Measurements from ENCODE around the gene SLC2A5.
"Not testable (repeated sequence)": the region's sequence is repeated elsewhere in the genome, so short reads cannot be mapped to it uniquely, and the experiment has no call there.

SLC2A5 gene

DNA sequence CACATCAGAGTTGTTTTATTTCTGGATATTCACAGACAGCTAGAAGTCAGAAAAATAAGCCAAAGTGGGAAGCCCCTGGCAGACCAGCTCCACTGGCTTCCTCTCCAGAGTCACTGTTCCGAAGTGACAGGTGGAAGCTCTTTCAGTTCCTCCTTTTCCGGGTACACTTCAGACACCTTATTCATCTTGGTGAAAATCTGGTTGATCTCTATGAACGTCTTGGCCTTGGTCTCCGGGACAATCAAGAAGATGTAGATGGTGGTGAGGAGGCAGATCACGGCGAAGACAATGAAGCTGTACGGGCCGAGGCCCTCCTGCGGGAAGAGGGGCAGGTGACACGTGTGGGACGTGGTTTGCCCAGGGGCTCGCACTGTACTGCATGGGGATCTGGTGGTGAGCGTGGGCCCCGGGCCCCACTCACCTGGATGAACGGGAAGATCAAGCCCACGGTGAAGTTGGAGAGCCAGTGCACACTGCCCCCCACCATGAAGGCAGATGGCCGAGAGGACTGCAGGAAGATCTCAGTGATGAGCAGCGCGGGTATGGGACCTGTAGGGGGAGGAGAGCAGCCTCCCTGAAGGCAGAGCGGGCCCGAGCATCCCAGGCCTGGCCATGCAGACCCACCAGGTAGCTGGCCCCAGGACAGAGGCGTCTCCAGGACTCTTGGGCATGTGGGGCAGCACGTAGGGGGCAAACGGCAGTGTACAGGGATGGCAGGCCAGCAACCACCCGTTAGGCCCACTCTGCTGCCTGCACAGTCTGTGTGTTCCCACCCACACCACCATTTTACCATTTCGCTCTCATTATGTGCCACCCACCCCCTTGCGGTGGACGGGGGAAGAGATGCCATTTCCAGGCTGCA is 31.7 kb downstream of the SLC2A5 start:
- DNase-seq (ENCODE audit: extremely low read depth in 1 of 2, low read depth in 1 of 2): no peak

DNA sequence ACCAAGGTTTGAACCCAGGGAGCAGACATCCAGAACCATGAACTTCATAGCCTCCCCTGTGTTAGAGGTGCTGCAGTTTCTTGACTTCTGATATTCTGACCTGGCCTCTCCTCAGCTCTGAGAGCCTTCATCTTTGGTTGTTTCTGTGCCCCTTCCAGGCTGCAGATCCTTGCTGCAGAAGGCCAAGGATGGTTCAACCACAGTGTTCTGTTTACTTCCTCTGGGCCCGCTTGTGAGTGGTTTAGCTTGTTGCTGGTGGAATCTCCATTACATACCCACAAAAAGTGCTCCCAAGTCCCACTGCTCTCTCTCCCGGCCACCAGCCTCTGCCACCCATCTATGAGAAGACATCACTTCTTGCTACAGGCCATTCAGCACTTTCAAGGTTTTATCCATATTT is 34.2 kb downstream of the SLC2A5 start:
- DNase-seq (ENCODE audit: extremely low read depth in 1 of 2, low read depth in 1 of 2): no peak

DNA sequence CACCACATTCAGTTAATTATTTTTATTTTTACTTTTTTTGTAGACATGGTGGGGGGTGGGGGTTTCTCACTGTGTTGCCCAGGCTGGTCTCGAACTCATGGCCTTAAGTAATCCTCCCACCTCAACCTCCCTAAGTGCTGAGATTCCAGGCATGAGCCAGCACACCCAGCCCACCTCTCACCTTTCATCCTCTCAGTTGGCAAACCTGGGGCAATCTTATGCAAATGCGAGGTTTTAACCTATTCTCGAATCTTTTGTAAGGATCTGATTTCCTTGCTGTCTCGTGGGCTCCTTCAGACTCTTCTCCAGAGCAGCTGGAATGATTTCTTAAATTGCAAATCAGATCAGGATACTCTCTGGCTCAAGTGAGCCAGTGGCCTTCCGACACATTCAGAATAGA is 36.1 kb downstream of the SLC2A5 start:
- no peak for DNase-seq (ENCODE audit: extremely low read depth in 1 of 2, low read depth in 1 of 2)

DNA sequence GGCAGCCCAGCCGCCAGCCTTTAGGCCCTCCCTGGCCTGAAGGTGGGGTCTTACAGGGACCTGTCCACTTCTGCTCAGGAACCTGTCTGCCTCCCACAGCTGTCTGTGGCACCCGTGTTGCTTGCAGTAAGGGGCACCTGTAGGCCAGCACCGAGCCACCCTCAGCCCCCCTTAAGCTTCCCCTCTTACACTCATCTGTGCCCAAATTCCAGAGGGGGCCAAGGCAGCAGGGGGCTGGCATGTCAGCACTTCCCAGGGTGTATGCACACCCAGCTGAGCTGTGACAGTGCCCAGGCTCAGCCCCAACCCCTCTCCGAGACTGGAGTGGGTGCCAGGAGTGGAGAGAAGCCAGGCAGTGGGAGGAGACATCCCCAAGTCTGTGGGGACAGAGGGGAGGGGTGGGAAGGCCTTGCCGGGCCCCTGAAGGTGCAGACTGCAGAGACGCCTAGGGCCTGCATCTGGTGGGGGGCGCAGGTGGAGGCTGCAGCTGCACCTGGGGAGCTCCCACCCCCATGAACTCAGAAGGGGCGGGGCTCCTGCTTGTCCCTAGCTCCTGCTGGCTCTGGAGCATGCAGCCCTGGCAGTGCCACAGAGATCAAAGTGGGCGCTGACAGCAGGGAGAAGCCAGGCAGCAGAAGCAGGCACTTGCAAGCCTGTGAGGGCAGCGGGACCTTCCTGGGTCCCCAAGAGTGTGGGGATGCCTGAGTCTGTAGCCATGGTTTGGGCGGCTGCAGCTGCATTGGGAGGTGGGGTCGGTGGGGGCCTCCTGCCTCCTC is 37.8 kb downstream of the SLC2A5 start:
- no peak for DNase-seq (ENCODE audit: extremely low read depth in 1 of 2, low read depth in 1 of 2)

DNA sequence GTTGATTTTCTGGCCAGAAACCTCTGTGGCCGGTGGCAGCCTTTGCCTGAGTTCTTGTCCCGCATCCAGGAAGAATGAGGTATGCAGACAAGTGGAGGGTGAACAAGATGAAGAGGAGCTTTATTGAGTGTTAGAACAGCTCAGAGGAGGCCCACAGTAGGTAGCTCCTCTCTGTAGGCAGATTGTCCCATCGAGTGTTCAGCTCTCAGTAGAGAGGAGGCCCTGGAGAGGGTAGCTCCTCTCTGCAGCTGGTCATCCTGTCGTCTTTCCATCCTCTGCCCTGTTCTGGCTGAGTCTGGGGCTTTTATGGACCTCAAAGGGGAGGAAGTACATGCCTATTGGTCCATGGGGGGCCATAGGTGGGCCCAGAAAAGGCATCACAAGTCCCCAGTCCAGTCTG is 38.4 kb downstream of the SLC2A5 start:
- DNase-seq (ENCODE audit: extremely low read depth in 1 of 2, low read depth in 1 of 2): not testable (repeated sequence)

DNA sequence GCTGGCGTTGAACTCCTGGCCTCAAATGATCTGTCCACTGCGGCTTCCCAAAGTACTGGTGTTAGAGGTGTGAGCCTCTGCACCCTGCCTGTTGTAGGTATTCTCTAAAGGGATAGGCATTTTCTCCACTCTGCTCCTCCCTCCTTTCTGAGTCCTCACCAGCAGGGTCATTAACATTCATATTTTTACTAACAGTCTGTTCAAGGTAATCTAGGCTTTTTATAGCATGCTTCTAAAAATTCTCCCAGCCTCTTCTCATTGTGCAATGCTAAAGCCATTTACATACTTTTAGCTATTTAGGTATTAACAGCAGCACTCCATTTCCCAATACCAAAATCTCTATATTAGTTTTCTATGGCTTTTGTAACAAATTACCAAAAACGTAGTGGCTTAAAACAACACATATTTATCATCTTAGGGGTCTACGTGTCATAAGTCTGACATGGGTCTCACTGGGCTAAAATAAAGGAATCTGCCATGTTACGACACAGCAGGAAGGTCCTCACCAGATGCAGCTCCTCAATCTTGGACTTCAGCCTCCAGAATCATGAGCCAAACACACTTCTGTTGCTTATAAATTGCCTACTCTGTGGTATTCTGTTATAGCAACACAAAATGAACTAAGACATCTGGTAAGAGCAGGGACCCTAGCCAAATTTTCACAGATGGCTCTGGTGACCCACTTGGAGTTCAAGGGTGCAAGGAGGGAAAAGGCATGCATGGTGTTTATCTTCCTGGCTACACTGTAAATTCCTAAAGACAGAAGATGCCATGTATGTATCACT is 40.3 kb downstream of the SLC2A5 start:
- DNase-seq (ENCODE audit: extremely low read depth in 1 of 2, low read depth in 1 of 2): no peak

DNA sequence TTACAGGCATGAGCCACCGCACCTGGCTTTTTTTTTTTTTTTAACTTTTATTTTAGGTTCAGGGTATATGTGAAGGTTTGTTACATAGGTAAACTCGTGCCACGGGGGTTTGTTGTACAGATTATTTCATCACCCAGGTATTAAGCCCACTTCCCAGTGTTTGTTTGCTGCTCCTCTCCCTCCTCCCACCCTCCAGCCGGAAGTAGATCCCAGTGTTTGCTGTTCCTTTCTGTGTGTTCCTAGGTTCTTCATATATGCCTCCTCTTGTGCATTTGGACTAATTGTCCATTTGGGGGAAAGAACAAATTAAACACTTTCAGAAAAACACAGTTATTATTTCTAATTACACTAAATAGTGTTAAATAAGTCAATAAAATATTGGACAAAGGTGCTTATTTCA is 42.1 kb downstream of the SLC2A5 start:
- no peak for DNase-seq (ENCODE audit: extremely low read depth in 1 of 2, low read depth in 1 of 2)

DNA sequence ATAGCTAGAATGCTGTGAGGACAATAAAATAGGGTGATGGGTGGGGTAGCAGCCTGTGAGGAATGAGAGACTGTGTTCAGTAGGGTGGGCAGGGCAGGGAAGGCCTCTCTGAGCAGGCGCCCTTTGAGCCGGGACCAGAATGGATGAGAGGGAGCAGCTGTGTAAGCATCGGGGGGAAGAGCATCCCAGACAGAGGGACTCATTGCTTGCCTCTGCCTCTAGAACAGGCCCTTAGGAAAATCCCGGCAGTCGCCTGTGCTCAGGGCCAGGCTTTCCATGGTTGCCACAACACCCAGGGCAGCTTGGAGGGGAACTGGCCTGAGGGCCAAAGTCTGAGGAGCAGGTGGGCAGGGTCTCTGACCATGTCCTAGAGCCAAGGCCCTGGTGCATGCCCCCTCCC is 44.0 kb downstream of the SLC2A5 start:
- no peak for DNase-seq (ENCODE audit: extremely low read depth in 1 of 2, low read depth in 1 of 2)

DNA sequence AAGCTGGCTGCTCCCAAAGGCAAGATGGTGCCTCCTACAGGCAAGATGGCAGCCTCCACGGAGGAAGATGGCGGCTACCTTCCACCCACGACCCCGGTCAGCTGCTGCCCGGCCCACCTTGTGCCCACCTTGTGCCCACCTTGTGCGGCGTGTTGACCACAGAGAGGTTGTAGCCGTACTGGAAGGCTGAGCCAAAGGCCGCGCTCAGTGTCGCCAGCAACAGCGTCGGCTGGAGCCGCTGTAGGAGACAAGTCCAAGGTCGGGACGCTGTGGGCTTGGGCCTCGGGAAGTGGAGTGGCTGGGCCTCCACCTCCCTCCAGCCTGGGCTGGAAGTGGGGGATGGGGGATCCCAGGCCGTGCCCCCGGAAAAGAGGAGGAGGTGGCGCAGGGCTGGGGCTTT is 44.6 kb downstream of the SLC2A5 start:
- DNase-seq (ENCODE audit: extremely low read depth in 1 of 2, low read depth in 1 of 2): no peak

DNA sequence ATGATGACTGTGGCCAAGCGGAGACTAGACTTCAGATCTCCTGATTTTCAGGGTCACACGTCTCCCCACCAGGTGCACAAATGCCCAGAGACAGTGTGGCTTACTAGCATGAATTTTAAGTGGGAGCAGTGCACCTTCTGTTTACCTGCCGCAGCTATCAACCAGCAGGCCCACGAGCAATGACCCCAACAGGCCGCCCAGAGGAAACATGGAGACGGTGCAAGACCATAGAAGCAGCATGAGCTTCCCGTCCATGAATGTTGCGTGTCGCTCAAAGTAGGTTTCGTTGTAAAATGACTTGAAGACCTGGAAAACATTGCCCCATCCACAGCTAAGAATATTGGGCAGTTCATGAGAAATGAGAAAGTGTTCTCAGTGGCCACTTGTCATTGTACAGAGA is 46.7 kb downstream of the SLC2A5 start:
- no peak for DNase-seq (ENCODE audit: extremely low read depth in 1 of 2, low read depth in 1 of 2)

DNA sequence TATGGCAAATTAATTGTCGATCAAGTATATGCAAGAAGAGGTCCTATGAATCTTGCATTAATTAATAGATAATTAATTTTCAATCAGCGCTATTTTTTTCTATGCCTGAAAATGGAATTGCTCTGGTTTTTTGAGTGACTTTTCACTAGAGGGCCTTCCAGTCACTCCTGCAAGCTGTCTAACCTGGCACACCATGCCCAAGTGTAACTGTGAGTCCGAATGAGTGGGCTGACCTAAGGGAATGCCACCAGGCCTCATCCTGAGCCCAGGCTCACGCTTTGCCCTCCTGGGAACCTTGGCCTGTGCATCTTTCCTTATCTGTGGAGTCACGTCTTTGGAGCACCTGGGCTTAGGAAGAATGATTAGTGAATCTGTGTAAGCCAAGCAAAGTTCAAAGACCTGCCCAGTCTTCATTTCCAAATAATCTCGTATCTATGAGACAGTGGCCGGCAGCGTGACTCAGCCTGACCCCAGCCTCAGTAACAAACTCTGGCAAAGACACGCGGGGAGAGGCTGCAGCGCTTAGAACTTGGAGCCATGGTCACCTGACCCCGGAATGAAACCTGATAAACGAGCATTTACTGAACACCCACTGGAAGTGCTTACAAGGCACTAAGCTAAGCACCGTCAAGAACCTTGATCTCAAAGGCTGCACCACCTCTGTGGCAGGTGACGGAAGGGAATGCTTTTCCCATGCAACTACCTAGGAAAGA is 47.3 kb downstream of the SLC2A5 start:
- DNase-seq (ENCODE audit: extremely low read depth in 1 of 2, low read depth in 1 of 2): not testable (repeated sequence)

DNA sequence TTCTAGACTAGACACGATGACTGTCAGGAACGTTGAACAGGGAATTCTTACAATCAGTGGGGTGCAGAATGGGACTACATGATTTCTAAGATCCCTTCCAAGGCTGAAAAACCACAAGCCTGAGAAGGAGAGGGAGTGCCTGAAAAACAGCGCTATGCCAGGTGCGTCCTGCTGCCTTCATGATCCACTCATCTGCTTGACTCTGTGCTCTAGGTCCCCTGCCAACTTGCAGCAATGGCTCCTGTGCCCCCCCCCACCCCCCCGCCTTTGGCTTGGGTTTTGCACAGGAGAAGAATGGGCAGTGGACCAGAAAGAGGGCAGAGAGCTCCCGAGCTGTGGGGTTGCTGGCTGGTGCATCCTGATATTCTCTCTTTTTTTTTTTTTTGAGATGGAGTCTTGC is 49.1 kb downstream of the SLC2A5 start:
- DNase-seq (ENCODE audit: extremely low read depth in 1 of 2, low read depth in 1 of 2): no peak

DNA sequence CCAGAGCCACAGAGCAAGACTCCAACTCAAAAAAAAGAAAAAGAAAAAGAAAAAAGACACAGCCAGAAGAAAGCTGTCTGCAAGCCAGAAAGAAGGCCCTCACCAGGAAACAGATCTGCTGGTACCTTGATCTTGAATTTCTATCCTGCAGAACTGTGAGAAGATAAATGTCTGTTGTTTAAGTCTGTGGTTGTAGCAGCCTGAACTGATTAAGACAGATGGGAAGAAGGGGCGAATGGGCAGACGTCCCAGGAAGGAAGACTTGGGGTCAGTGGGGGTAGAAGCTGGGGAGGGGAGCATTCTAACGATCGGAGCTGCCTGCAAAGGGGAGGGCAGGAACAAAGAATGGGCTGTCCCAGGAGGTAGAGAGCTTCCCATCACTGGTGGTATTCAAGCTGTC is 49.5 kb downstream of the SLC2A5 start:
- no peak for DNase-seq (ENCODE audit: extremely low read depth in 1 of 2, low read depth in 1 of 2)

DNA sequence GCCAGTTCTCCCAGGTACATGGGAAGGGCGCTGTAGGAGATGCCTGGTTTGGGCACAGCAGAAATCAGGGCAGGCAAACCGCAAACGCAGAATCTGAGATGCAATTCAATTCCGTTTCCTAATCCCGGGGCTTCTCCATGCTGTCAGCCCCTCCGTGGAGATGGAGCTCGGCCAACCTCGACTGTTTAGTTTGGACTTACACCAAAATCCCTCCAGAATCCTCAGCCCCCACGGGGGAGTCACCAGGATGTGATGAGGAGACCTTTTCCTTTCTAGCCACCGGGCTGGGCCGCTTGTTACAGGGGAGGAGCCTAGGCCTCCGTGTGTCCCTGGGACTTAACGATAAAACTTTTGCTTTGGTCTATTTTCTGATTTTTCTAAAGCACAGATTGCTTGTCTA is 51.1 kb downstream of the SLC2A5 start:
- DNase-seq (ENCODE audit: extremely low read depth in 1 of 2, low read depth in 1 of 2): no peak

DNA sequence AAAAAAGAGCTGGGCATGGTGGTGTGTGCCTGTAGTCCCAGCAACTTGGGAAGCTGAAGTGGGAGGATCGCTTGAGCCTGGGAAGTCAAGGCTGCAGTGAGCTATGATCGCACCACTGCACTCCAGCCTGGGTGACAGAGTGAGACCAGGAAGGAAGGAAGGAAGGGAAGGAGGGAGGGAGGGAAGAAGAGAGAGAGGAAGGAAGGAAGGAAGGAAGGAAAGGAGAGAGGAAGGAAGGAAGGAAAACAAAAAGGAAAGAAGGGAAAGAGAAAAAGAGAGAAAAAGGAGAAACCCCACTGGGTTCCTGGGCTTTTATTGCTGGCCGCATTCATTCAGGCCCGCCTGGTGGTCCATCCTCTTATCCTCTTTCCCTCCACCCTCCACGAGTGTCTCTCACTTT is 53.0 kb downstream of the SLC2A5 start:
- no peak for DNase-seq (ENCODE audit: extremely low read depth in 1 of 2, low read depth in 1 of 2)

DNA sequence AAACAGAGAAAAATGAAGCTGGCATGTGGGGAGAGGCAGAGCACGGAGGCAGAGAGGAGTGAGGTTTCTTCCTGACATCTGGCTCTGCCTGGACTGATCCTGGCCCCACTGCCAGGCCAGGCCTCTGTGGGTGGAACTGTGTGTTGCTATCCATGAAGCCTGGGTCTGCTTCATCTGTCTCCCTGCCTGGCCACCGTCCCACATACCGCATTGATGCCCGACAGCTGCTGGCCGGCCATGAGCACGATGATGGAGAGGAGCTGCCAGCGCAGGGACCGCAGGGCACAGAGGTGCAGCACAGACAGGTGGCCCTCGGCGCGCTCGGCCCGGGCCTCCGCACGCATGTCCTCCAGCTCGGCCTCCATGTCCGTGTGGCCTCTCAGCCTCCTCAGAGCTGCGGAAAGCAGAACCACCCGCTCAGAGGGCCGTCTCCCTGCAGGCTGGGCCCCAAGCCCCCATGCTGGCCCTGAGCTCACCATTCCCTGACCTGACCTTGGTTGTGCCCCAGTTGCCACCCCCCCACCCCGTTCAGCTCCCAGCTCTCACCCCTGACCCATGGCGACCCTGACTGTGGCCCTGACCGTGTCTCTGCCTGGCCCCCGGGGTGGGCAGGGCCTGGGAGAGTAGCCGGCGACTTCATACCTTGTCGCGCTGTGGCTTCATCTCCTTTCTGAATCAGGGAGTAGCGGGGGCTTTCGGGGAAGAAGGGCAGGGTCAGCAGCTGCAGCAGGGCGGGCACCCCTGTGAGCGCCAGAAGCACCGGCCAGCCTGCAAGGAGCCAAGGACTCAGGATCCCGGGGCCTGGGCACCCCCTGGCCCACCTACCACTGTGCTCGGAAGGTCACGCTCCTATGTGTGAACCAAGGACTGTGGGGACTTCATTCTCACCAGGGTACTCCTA is 54.7 kb downstream of the SLC2A5 start:
- no peak for DNase-seq (ENCODE audit: extremely low read depth in 1 of 2, low read depth in 1 of 2)

DNA sequence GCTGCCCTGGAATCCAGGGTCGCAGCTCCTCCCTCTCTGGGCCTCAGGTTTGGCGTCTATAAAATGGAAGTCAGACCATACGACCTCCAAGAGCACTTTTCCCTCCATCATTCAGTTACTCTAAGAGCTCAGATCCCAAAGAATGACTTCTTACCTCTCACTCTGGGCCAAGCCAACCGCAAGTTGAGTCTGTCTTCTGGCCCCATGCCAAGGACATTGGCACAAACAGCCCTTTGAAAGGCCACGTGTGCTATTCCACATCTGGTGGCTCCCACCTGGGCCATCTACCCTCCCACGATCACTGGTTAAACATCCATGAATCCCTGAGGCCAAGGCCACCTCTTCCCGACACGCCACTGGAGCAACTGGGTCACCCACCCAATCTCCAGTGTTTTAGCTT is 55.6 kb downstream of the SLC2A5 start:
- no peak for DNase-seq (ENCODE audit: extremely low read depth in 1 of 2, low read depth in 1 of 2)

DNA sequence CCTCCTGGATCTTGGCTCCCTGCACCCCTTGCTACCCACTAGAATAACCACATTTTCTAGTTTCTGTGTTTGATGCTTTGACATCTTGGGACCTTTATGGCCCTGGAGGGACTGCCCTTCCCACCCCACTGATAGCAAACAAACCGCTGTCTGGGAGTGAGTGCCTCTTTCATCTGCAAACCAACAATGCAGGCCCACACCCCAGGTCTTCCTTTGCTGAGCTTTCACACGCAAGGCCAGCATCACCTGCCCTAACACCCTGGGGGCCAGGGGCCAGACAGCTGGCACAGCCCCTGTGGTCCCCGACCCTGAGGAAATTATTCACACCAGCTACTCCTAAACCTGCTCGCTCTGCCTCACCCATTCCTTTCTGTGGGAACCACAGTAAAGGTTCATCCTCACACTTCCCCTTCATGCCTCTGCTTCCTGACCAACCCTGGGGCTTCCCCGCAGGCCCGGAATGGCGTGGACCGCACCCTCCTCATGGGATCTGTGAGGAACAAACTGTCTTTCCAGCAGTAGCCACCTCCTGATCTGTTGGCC is 58.6 kb downstream of the SLC2A5 start:
- no peak for DNase-seq (ENCODE audit: extremely low read depth in 1 of 2, low read depth in 1 of 2)

Measured in activated CD8-positive, alpha-beta memory T cell treated with anti-CD3 and anti-CD28 coated beads for 1 hour (primary cell).